ENCODE results near the gene NOG.

NOG gene

DNA sequence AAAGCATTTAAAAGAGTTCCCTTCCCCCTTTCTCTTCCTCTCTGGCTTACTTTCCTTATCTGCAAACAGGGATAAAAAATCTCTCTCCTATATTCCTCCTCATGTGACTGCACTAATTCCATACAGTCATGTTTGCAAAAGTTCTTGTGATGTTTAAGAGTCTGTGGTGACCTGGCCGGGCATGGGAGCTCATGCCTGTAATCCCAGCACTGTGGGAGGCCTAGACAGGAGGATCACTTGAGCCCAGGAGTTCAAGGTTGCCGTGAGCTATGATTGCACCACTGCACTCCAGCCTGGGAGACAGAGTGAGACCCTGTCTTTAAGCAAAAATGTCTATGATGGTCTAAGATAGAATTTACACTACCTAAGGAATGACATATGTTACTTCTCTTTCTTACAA is 19.6 kb downstream of the NOG start:
- H3K4me2 ChIP-seq, result no peak overlapping the region
- no peak overlapping the region for H3K9ac ChIP-seq
- no peak overlapping the region for H3K4me3 ChIP-seq
- no peaks in the 10 kb centered on the region for H3K9me3 ChIP-seq (replicated peaks in 1 of 11)
- no peak overlapping the region for H3K27ac ChIP-seq
- no peaks in the 10 kb centered on the region for H3K36me3 ChIP-seq
- H3K27me3 ChIP-seq, result no peaks in the 10 kb centered on the region
- no peak for TF ChIP-seq Cebpa-rat (IDR thresholded peaks at IDR 0.05)
- peaks cover 0 to 9% (median 0%) of the 10 kb centered on the region in 10 experiments; a peak in 5 of 20 replicates for H3K4me1 ChIP-seq
- H4K20me1 ChIP-seq, result no peaks in the 10 kb centered on the region

DNA sequence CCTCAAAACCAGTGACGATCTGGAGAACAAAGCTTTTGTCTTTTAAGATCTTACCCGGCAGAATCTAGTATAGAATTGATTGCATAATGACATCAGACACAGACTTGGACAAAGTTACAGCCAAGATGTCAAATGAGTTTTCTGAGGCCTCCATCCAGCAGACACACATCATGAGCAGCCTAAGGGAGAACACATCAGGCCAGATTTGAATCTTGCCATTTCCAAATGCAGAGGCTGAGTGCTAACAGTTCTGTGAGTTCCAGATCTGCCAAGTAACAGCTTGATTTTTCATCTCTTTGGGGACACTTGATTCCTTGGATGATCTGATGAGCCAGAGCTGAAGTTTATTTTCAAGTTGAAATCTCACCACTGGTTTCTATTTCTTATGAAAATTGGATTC is 21.0 kb downstream of the NOG start:
- Histone ChIP-seq H3K36me3 (no peaks in the 10 kb centered on the region), H3K4me1 (peaks cover 0 to 9% (median 0%) of the 10 kb centered on the region in 10 experiments; a peak in 5 of 20 replicates), H3K27ac (no peak overlapping the region), H3K9ac (no peak overlapping the region), H3K4me3 (no peak overlapping the region), H3K4me2 (no peak overlapping the region), H3K9me3 (replicated peaks in 1 of 11) (no peaks in the 10 kb centered on the region), H3K27me3 (no peaks in the 10 kb centered on the region), H4K20me1 (no peaks in the 10 kb centered on the region)
- TF ChIP-seq Cebpa-rat (IDR thresholded peaks at IDR 0.05), result no peak

DNA sequence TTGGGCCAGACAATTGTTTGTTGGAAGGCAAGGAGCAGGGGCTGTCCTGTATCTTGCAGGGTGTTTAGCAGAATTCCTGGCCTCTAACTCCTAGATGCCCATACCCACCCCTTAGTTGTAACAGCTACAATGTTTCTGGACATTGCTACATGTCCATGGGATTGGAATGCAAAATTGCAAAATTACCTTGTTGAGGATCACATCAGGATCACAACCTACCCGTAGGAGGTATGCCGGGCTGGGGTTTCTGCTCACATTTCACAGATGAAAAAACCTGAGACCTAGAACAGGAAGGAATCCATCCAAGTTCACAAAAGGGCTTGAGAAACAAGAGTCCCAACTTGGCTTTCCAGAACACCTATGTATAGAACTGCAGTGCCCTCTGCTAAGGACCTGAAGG is 22.7 kb downstream of the NOG start:
- H3K36me3 ChIP-seq, result no peaks in the 10 kb centered on the region
- peaks cover 0 to 1% (median 0%) of the 10 kb centered on the region in 10 experiments; a peak in 1 of 20 replicates for H3K4me1 ChIP-seq

DNA sequence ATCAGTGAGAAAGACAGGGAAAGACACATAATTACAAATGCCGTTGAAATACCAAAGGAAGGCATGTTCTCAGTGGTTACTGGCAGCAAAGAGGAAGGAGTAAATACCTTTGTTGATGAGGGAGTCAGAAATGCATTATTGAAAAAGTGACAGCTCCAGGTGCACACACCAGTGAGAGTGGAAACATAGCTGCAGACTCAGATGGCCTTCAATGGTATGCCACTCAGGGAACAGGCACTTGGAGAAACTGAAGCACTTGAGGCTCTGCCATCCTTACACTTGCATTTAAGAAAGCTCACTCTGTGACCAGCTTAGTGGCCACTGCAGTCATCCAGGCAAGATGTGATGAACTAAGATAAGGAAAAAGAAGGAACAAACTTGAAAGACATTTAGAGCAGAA is 29.9 kb downstream of the NOG start:
- H3K4me1 ChIP-seq, result peaks cover 0 to 21% (median 0%) of the 10 kb centered on the region in 10 experiments; a peak in 7 of 20 replicates

More for the DNA sequence above, 22.7 kb downstream of the NOG start:
- Histone ChIP-seq H3K9ac (no peak overlapping the region), H3K27ac (no peak overlapping the region), H3K4me3 (no peak overlapping the region), H4K20me1 (no peaks in the 10 kb centered on the region), H3K4me2 (no peak overlapping the region), H3K27me3 (no peaks in the 10 kb centered on the region), H3K9me3 (replicated peaks in 1 of 11) (no peaks in the 10 kb centered on the region)
- no peak for TF ChIP-seq Cebpa-rat (IDR thresholded peaks at IDR 0.05)

DNA sequence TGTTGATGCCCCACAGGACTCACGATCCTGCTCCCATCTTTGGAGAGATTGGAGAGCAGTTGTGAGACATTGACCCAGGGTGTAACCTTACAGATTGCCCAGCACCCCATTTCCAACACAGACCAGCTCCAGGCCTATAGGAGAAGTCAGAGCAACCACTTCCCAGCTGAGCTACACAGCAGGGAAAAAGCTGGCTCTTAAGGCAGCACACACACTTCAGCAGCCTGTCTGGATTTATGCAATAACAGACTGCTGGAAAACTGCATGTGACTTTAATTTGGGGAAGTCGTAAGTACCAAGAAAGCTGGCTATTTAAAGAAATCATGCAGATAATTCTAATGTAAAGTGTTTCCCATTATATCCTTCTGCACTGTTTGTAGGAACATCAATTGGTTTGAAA is 30.8 kb downstream of the NOG start:
- H3K4me1 ChIP-seq, result peaks cover 0 to 21% (median 0%) of the 10 kb centered on the region in 10 experiments; a peak in 7 of 20 replicates
- peak overlapping the region in 4 of 11 experiments; percentile 0 to 73 (median 51); a peak in 6 of 22 replicates for H3K4me2 ChIP-seq
- H4K20me1 ChIP-seq, result no peaks in the 10 kb centered on the region
- H3K9ac ChIP-seq, result no peak overlapping the region
- H3K27me3 ChIP-seq, result no peaks in the 10 kb centered on the region
- H3K9me3 ChIP-seq (replicated peaks in 1 of 11), result no peaks in the 10 kb centered on the region
- no peak for TF ChIP-seq Cebpa-rat (IDR thresholded peaks at IDR 0.05)
- no peaks in the 10 kb centered on the region for H3K36me3 ChIP-seq
- H3K27ac ChIP-seq, result no peak overlapping the region; a peak in 1 of 22 replicates
- no peak overlapping the region for H3K4me3 ChIP-seq

More for the DNA sequence above, 29.9 kb downstream of the NOG start:
- Histone ChIP-seq H3K9me3 (replicated peaks in 1 of 11) (no peaks in the 10 kb centered on the region), H3K27ac (no peak overlapping the region), H3K27me3 (no peaks in the 10 kb centered on the region), H3K9ac (no peak overlapping the region), H4K20me1 (no peaks in the 10 kb centered on the region), H3K36me3 (no peaks in the 10 kb centered on the region), H3K4me3 (no peak overlapping the region), H3K4me2 (peak overlapping the region in 2 of 11 experiments; percentile 59 to 73; a peak in 4 of 22 replicates)
- TF ChIP-seq Cebpa-rat (IDR thresholded peaks at IDR 0.05), result no peak

DNA sequence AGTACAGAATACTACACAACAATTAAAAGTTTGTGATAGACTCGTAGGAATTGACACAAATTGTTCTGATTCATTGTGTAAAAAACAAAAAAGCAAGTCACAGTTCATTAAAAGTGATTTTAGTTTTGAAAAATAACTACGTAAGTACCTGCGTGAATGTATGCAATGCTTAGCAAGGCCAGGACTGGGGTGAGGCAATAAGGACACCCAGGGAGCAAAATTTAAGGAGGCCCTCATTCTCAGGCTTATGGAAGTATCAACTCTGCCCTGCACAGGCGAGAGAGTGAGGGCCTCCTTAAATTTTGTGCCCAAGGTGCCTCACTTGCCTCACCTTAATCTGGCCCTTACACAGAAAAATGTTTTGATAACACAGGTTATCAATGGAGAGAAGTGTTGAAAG is 31.4 kb downstream of the NOG start:
- no peak for TF ChIP-seq Cebpa-rat (IDR thresholded peaks at IDR 0.05)
- Histone ChIP-seq H3K4me2 (peak overlapping the region in 2 of 11 experiments; percentile 59 to 73; a peak in 4 of 22 replicates), H3K27ac (no peak overlapping the region)

DNA sequence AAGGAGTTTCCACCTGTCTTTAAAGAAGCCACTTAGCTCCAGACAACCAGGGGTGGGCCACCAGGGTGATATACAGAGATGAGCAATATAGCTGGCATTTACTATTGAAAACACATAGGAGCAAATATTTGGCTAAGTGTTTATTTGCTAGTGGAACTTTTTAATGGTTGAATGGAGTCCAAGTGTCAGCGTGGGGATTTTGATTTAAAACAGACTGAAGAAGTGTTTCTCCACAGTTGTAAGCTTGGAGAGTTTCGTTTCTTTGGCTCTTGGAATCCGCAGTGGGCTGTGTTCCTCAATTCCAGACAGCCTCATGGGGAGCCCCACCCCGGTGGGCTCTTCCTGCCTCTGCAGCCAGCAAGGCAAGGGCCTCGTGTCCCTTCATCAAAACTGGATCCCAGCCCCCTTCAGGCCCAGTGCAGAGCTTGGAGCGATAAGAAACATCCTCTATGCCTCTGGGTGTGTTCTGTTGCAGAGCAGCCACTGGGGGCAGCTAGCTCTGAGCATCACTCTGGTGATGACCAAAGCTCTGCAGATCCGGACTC is 36.1 kb downstream of the NOG start:
- no peaks in the 10 kb centered on the region for H3K9me3 ChIP-seq (replicated peaks in 1 of 11)
- H3K27me3 ChIP-seq, result no peaks in the 10 kb centered on the region
- no peak for TF ChIP-seq Cebpa-rat (IDR thresholded peaks at IDR 0.05)
- H3K4me1 ChIP-seq, result peaks cover 0 to 5% (median 0%) of the 10 kb centered on the region in 10 experiments; a peak in 7 of 20 replicates
- H3K9ac ChIP-seq, result no peak overlapping the region
- H3K27ac ChIP-seq, result no peak overlapping the region
- H4K20me1 ChIP-seq, result no peaks in the 10 kb centered on the region
- H3K4me3 ChIP-seq, result no peak overlapping the region
- H3K36me3 ChIP-seq, result no peaks in the 10 kb centered on the region
- no peak overlapping the region for H3K4me2 ChIP-seq

More for the DNA sequence above, 31.4 kb downstream of the NOG start:
- H3K27me3 ChIP-seq, result no peaks in the 10 kb centered on the region
- no peak overlapping the region for H3K4me3 ChIP-seq
- H3K4me1 ChIP-seq, result peaks cover 0 to 21% (median 0%) of the 10 kb centered on the region in 10 experiments; a peak in 7 of 20 replicates
- H3K9ac ChIP-seq, result no peak overlapping the region
- no peaks in the 10 kb centered on the region for H4K20me1 ChIP-seq
- H3K9me3 ChIP-seq (replicated peaks in 1 of 11), result no peaks in the 10 kb centered on the region
- H3K36me3 ChIP-seq, result no peaks in the 10 kb centered on the region

DNA sequence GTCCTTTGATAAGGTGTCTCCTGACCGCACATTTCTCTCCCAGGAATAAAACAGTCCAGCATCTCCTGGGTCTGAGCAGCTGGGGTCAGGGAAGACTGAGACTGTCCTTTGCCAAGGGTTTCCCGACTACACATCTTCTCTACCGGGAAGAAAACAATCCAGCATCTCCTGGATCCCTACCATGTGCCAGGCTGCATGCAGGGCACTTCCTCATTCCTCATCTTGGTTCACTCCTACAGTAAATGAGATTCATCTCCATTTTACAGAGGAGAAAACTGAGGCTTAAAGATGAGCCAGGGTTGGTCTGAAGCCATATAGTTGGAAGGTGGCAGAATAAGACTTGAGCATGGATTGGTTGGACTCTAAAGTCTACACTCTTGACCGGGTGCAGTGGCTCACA is 36.7 kb downstream of the NOG start:
- Histone ChIP-seq H3K4me2 (no peak overlapping the region), H3K4me1 (no peaks in the 10 kb centered on the region; a peak in 1 of 20 replicates), H4K20me1 (no peaks in the 10 kb centered on the region), H3K27ac (no peak overlapping the region), H3K27me3 (no peaks in the 10 kb centered on the region), H3K4me3 (no peak overlapping the region), H3K9me3 (replicated peaks in 1 of 11) (no peaks in the 10 kb centered on the region), H3K9ac (no peak overlapping the region), H3K36me3 (no peaks in the 10 kb centered on the region)
- no peak for TF ChIP-seq Cebpa-rat (IDR thresholded peaks at IDR 0.05)

DNA sequence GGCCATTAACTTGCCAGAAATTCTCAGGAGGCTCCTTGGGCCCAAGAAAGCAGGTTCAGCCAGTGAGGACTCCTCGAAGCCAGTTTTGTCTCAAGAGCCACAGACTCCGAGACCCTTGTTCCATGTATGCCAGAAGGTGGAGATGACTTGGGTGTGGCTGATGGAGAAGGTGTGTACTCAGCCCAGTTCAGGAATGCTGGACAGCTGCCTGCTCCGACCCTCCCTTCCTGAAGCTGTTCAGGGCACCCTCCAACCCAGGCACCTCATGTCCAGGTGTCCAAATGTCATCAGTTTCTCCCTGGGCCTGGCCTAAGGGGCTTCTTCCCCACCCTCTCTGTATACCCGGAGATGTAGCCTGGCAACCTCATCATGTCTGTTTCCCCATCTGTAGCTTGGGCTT is 40.2 kb downstream of the NOG start:
- TF ChIP-seq Cebpa-rat (IDR thresholded peaks at IDR 0.05), result no peak
- no peak overlapping the region for H3K27ac ChIP-seq
- no peak overlapping the region for H3K4me3 ChIP-seq

DNA sequence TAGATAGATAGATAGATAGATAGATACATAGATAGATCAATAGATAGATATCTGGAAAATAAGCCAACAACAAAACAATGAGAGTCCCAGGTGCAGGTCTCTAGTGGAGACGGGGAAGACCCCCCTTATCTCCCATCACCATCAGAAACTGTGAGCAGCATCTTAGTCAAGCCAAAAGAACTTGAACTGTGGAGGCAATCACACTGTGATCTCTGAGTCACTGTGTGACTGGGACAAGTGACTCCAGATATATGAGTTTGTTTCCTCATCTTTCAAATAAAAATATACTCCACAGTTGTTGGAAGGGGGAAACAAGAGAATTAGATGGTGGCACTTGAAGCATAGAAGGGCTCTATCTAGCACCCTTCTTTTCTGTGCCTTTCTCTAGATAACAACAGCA is 42.1 kb downstream of the NOG start:
- Histone ChIP-seq H3K4me1 (no peaks in the 10 kb centered on the region; a peak in 1 of 20 replicates), H3K36me3 (no peaks in the 10 kb centered on the region), H3K4me2 (no peak overlapping the region), H4K20me1 (no peaks in the 10 kb centered on the region), H3K9me3 (replicated peaks in 1 of 11) (no peaks in the 10 kb centered on the region), H3K4me3 (no peak overlapping the region), H3K27ac (no peak overlapping the region), H3K27me3 (no peaks in the 10 kb centered on the region), H3K9ac (no peak overlapping the region)
- no peak for TF ChIP-seq Cebpa-rat (IDR thresholded peaks at IDR 0.05)

More for the DNA sequence above, 40.2 kb downstream of the NOG start:
- Histone ChIP-seq H3K4me2 (no peak overlapping the region; a peak in 1 of 22 replicates), H3K9me3 (replicated peaks in 1 of 11) (no peaks in the 10 kb centered on the region), H4K20me1 (no peaks in the 10 kb centered on the region), H3K4me1 (no peaks in the 10 kb centered on the region; a peak in 1 of 20 replicates), H3K36me3 (no peaks in the 10 kb centered on the region), H3K27me3 (no peaks in the 10 kb centered on the region), H3K9ac (no peak overlapping the region)

All from BLaER1 treated with 17β-estradiol and CSF1 and Interleukin-3, amounts not matched to agents 10 nM and 100 nM (cell line).